ENCODE results near the gene PPP1R9A.

Gene PPP1R9A

DNA sequence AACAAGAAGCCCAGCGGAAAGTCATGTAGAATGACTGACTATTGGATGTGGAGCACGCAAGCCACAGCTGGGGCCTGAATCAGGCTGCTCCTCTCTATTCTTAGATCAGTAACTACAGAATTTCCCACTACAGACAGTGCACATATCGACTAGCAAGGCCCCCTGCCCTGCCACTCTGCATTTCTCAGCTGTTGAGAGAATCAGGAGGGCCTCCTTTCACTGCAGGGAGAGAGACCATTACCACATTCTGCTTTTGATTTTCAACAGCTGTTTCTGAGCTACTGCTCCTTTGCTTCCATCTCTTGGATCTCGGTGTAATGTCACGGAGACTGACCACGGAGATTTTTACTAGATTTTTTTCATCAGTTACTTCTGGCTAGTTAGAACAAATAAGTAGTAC is 343.2 kb downstream of the PPP1R9A start:
- no peak overlapping the region for H3K4me3 ChIP-seq (ENCODE audit: low read depth, low read length)
- TF ChIP-seq, protein P1, sequence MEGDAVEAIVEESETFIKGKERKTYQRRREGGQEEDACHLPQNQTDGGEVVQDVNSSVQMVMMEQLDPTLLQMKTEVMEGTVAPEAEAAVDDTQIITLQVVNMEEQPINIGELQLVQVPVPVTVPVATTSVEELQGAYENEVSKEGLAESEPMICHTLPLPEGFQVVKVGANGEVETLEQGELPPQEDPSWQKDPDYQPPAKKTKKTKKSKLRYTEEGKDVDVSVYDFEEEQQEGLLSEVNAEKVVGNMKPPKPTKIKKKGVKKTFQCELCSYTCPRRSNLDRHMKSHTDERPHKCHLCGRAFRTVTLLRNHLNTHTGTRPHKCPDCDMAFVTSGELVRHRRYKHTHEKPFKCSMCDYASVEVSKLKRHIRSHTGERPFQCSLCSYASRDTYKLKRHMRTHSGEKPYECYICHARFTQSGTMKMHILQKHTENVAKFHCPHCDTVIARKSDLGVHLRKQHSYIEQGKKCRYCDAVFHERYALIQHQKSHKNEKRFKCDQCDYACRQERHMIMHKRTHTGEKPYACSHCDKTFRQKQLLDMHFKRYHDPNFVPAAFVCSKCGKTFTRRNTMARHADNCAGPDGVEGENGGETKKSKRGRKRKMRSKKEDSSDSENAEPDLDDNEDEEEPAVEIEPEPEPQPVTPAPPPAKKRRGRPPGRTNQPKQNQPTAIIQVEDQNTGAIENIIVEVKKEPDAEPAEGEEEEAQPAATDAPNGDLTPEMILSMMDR (IDR thresholded peaks at IDR 0.05; ENCODE audit: insufficient read depth, low read depth, low read length, missing control alignments) = no peak
- no peak for DNase-seq (ENCODE audit: low read depth)

DNA sequence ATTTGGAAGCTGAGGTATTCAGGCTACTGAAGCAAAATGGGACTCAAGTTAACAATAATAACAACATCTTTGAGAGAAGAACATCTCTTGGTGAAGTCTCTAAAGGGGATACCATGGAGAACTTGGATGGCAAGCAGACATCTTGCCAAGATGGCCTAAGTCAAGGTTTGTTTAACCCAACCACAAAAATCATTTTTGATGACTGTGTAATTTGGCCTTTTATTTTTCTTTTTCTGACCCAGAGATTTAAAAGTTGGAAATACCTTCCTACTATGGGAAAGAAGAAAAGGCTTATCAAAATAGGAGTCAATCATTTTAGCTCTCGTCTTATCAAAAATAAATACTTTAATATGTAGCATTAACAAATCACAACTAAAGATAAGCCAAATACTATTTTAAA is 344.6 kb downstream of the PPP1R9A start:
- TF ChIP-seq, protein P1 (IDR thresholded peaks at IDR 0.05; ENCODE audit: insufficient read depth, low read depth, low read length, missing control alignments) = no peak
- DNase-seq (ENCODE audit: low read depth) = no peak
- no peak overlapping the region for H3K4me3 ChIP-seq (ENCODE audit: low read depth, low read length)

DNA sequence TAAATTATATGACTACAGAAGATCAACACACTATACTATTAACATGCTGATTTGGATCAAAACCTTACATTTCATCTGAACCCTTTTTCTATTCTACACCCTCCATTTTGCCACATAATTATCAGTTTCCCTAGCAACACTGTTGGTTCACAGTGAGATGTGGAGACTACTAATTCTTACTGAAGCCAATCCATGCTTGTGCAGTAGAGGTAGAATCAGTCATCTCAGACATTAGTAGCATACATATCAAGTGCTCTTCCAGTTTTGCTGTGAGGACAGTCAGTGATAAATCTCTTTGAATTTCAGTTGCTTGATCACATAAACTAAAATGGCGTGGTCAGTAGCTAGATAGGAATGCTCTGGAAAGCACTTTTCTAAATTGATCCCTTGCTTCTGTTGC is 346.6 kb downstream of the PPP1R9A start:
- TF ChIP-seq, protein P1 (IDR thresholded peaks at IDR 0.05; ENCODE audit: insufficient read depth, low read depth, low read length, missing control alignments) = no peak
- H3K4me3 ChIP-seq (ENCODE audit: low read depth, low read length) = no peak overlapping the region
- no peak for DNase-seq (ENCODE audit: low read depth)

DNA sequence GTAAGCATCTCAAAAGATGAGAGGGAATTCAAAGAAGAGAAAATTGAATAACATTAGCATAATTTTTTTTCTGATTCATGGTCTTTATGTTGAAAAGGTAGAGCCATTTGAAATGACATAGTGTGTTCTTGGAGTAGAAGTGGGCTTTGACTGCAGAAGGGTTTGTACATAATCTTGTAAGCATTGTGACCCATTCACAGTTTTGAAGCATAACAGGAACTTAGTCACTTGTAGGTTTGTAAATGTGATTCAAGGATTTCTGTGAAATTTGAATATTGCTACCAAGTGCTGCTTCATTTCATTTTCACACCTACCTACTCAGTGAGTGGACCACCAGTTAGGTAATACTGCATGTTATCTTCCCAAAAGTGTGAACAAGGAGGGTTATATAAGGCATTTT is 348.3 kb downstream of the PPP1R9A start:
- H3K4me3 ChIP-seq (ENCODE audit: low read depth, low read length) = no peak overlapping the region
- DNase-seq (ENCODE audit: low read depth) = no peak
- TF ChIP-seq, protein P1 (IDR thresholded peaks at IDR 0.05; ENCODE audit: insufficient read depth, low read depth, low read length, missing control alignments) = no peak

DNA sequence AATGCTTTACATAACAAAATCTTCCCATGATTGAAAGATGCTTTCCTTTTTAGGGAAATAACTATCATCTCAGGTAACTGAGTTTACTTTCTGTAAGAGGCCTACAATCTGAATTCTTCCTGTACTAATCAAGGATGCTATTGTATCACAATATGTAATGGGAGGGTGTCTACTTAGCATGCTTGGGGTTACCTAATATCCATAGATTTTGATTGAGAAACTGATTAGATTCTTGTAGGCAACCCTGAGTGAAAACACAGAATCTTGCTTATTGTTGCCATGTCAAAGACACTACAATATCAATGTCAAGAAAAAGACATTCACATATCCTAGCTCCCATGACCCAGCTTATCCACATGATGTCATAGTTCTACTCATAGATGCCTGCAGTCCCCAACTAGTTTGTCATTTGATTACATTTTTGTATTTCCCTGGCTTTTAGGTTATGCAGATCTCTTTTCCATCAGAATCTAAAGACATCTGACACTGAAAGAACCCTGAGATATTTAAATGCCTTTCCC is 354.6 kb downstream of the PPP1R9A start:
- TF ChIP-seq, protein P1 (IDR thresholded peaks at IDR 0.05; ENCODE audit: insufficient read depth, low read depth, low read length, missing control alignments) = no peak
- H3K4me3 ChIP-seq (ENCODE audit: low read depth, low read length) = no peak overlapping the region
- no peak for DNase-seq (ENCODE audit: low read depth)

DNA sequence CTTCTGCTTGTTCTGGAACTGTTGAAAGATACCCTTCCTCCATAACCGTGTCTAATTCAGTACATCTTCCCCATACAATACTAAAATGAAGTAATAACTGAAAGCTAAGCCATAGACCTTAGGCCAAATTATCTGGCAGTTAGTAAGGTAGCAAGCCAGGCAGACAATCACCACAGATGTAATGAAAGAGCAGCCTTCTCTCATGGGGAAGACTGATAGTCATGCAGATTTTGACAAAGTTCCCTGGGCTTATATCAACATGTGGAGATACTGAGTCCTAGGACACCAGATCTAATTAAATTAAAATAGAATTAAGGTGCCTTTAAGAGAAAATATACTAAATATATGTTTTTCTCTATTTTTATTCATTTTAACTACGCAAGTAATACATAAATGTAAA is 355.5 kb downstream of the PPP1R9A start:
- DNase-seq (ENCODE audit: low read depth) = no peak
- H3K4me3 ChIP-seq (ENCODE audit: low read depth, low read length) = no peak overlapping the region
- TF ChIP-seq, protein P1 (IDR thresholded peaks at IDR 0.05; ENCODE audit: insufficient read depth, low read depth, low read length, missing control alignments) = no peak

DNA sequence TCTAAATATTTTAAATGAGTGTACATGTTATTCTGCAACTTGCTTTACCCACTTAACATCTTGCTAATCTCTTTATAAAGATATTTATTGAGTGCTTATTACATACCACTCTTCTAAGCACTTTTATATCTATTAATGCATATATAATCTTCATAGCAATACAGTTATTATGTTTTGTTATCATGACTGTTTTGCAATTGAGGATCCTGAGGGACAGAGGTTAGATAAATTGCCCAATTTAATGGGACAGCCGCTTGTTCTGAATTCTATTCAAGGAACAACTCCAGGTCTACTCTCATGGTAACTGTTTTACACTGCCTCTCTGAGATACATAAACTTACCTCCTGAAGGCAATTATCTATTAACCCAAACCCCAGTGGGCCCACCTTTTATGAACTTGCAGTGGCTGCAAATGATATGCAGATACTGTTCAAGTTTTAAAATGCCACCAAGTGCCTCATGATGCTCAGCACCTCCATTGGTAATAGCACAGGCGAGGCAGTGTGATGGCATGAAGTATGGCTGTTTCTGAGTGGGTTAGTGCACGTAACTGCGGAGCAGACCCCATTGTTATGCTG is 356.5 kb downstream of the PPP1R9A start:
- TF ChIP-seq, protein P1 (IDR thresholded peaks at IDR 0.05; ENCODE audit: insufficient read depth, low read depth, low read length, missing control alignments) = no peak
- no peak overlapping the region for H3K4me3 ChIP-seq (ENCODE audit: low read depth, low read length)
- no peak for DNase-seq (ENCODE audit: low read depth)

All from GM12865 (cell line).